ENCODE data around the gene SLC23A3.

SLC23A3 gene

DNA sequence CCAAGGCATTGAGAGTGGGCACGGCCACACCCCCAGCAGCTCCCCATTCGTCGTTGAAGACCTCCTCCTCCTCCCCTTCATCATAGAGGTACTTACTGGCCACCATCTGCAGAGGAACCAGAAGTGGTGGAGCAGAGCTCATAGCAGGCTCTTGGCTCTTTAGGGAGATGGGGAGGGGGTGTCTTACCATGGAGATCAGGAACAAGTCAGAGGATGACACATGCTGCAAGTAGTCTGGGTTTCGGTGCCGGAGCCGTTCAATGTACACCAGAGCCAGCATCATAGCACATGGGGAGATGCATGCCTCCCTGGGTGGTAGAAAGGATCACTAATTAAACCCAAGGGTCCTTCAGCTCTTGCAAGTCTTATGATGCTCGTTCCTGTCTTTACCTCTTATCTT lies 5.0 kb upstream of the SLC23A3 start:
- Histone ChIP-seq H3K27ac (ENCODE audit: low read length) (no peak overlapping the region), H3K9me3 (replicated peaks; ENCODE audit: insufficient read depth, low read length) (no peaks in the 10 kb centered on the region), H3K9me2 (replicated peaks; ENCODE audit: insufficient read depth, low read length) (no peaks in the 10 kb centered on the region), H3K27me3 (replicated peaks; ENCODE audit: insufficient read depth, low read length) (no peaks in the 10 kb centered on the region), H2AFZ (ENCODE audit: low read length) (no peak overlapping the region), H3K4me3 (ENCODE audit: low read length) (no peak overlapping the region), H4K20me1 (ENCODE audit: insufficient read depth, low read length) (no peaks in the 10 kb centered on the region), H3F3A (ENCODE audit: insufficient read depth, low read length) (peaks cover 22% of the 10 kb centered on the region), H3K79me2 (ENCODE audit: low read length) (peaks cover 45% of the 10 kb centered on the region), H3K36me3 (replicated peaks; ENCODE audit: insufficient read depth, low read length) (peaks cover 3% of the 10 kb centered on the region; the same call in 1 of the 2 replicates), H3K4me2 (ENCODE audit: low read depth, low read length) (no peak overlapping the region), H3K4me1 (ENCODE audit: low read length) (peaks cover 13% of the 10 kb centered on the region; the same call in 1 of the 2 replicates), H3K9ac (ENCODE audit: low read length) (no peak overlapping the region)
- TF ChIP-seq EZH2phosphoT487 (IDR thresholded peaks at IDR 0.05; ENCODE audit: low read length) (no peak), EZH2 (optimal IDR thresholded peaks at IDR 0.05; ENCODE audit: low read depth, low read length) (no peak)
- TF ChIP-seq, protein P1, sequence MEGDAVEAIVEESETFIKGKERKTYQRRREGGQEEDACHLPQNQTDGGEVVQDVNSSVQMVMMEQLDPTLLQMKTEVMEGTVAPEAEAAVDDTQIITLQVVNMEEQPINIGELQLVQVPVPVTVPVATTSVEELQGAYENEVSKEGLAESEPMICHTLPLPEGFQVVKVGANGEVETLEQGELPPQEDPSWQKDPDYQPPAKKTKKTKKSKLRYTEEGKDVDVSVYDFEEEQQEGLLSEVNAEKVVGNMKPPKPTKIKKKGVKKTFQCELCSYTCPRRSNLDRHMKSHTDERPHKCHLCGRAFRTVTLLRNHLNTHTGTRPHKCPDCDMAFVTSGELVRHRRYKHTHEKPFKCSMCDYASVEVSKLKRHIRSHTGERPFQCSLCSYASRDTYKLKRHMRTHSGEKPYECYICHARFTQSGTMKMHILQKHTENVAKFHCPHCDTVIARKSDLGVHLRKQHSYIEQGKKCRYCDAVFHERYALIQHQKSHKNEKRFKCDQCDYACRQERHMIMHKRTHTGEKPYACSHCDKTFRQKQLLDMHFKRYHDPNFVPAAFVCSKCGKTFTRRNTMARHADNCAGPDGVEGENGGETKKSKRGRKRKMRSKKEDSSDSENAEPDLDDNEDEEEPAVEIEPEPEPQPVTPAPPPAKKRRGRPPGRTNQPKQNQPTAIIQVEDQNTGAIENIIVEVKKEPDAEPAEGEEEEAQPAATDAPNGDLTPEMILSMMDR (IDR thresholded peaks at IDR 0.05; ENCODE audit: low read length): no peak
- DNase-seq: no peak

DNA sequence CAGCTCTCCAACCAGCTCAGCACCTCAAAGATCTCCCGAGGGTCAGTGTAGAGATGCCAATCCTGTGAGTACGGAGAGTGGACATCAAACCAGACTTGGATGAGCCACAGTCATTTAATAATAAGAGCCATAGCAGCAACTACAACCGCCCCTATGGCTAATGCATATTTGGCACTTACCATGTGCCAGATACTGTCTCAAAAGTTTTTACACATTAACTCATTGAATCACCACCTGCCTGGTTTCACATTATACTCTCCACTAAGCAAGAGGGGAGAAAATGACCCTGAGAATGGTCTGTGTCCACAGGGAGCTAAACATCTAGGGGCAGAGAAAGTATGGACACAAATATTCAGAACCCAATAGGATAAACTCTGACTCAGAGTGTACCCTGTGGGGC lies 4.3 kb upstream of the SLC23A3 start:
- H2AFZ ChIP-seq (ENCODE audit: low read length): no peak overlapping the region
- DNase-seq: no peak
- no peaks in the 10 kb centered on the region for H4K20me1 ChIP-seq (ENCODE audit: insufficient read depth, low read length)
- no peaks in the 10 kb centered on the region for H3K9me3 ChIP-seq (replicated peaks; ENCODE audit: insufficient read depth, low read length)
- H3K27ac ChIP-seq (ENCODE audit: low read length): no peak overlapping the region
- no peak overlapping the region for H3K9ac ChIP-seq (ENCODE audit: low read length)
- TF ChIP-seq EZH2phosphoT487 (IDR thresholded peaks at IDR 0.05; ENCODE audit: low read length) (no peak), EZH2 (optimal IDR thresholded peaks at IDR 0.05; ENCODE audit: low read depth, low read length) (no peak)
- TF ChIP-seq, protein P1 (IDR thresholded peaks at IDR 0.05; ENCODE audit: low read length): no peak
- H3F3A ChIP-seq (ENCODE audit: insufficient read depth, low read length): peaks cover 22% of the 10 kb centered on the region
- peaks cover 10% of the 10 kb centered on the region; the same call in 1 of the 2 replicates for H3K4me1 ChIP-seq (ENCODE audit: low read length)
- H3K36me3 ChIP-seq (replicated peaks; ENCODE audit: insufficient read depth, low read length): peaks cover 3% of the 10 kb centered on the region; the same call in 1 of the 2 replicates
- no peak overlapping the region for H3K4me2 ChIP-seq (ENCODE audit: low read depth, low read length)
- no peaks in the 10 kb centered on the region for H3K9me2 ChIP-seq (replicated peaks; ENCODE audit: insufficient read depth, low read length)
- H3K79me2 ChIP-seq (ENCODE audit: low read length): peaks cover 38% of the 10 kb centered on the region
- H3K27me3 ChIP-seq (replicated peaks; ENCODE audit: insufficient read depth, low read length): no peaks in the 10 kb centered on the region
- H3K4me3 ChIP-seq (ENCODE audit: low read length): no peak overlapping the region

DNA sequence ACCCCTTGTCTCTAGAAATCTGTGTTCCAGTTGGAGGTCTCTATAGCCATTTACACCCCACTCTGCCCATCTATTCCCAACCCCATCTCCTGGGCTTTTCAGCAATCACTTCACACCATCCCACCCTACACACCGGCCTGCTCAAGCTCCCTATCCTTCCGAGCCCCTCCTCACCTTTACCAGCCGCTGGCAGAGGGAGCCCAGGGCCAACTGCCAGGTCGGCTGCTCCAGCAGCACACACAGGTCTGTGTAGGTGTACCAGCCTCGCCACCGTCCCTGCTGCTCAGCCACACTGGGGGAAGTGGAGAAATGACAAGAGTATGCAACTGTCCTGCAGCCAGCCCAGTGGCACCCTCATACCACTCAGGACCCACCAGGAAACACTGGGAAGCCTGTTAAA lies 3.3 kb upstream of the SLC23A3 start:
- H3K4me3 ChIP-seq (ENCODE audit: low read length): no peak overlapping the region
- TF ChIP-seq, protein P1 (IDR thresholded peaks at IDR 0.05; ENCODE audit: low read length): no peak
- TF ChIP-seq EZH2phosphoT487 (IDR thresholded peaks at IDR 0.05; ENCODE audit: low read length) (no peak), EZH2 (optimal IDR thresholded peaks at IDR 0.05; ENCODE audit: low read depth, low read length) (no peak)
- H3K9me2 ChIP-seq (replicated peaks; ENCODE audit: insufficient read depth, low read length): no peaks in the 10 kb centered on the region
- peaks cover 22% of the 10 kb centered on the region for H3F3A ChIP-seq (ENCODE audit: insufficient read depth, low read length)
- no peak overlapping the region for H3K27ac ChIP-seq (ENCODE audit: low read length)
- H3K79me2 ChIP-seq (ENCODE audit: low read length): peaks cover 30% of the 10 kb centered on the region
- peaks cover 3% of the 10 kb centered on the region; the same call in 1 of the 2 replicates for H3K36me3 ChIP-seq (replicated peaks; ENCODE audit: insufficient read depth, low read length)
- H2AFZ ChIP-seq (ENCODE audit: low read length): no peak overlapping the region
- no peak overlapping the region for H3K9ac ChIP-seq (ENCODE audit: low read length)
- no peak for DNase-seq
- no peaks in the 10 kb centered on the region for H4K20me1 ChIP-seq (ENCODE audit: insufficient read depth, low read length)
- no peak overlapping the region for H3K4me2 ChIP-seq (ENCODE audit: low read depth, low read length)
- no peaks in the 10 kb centered on the region for H3K9me3 ChIP-seq (replicated peaks; ENCODE audit: insufficient read depth, low read length)
- H3K27me3 ChIP-seq (replicated peaks; ENCODE audit: insufficient read depth, low read length): no peaks in the 10 kb centered on the region
- 0 out of 2 replicates have a peak, but pooled peaks cover 6% of the 10 kb centered on the region for H3K4me1 ChIP-seq (ENCODE audit: low read length)
